EL (cell line): Measurements from ENCODE around the gene NLRP1.

Experiments used
- DNase-seq: peaks from one replicate; pipeline ENCODE4 v3.0.0-alpha.2; 2016

The NLRP1 gene

GRCh38 chr17:5553479-5553878 is 30.8 kb downstream of the NLRP1 start:
- no peak for DNase-seq

- peak; percentile 12 for DNase-seq
Measured at GRCh38 chr17:5552841-5553240, 31.5 kb downstream of the NLRP1 start.

- DNase-seq: no peak
Measured at GRCh38 chr17:5545051-5545987, 39.0 kb downstream of the NLRP1 start.

DNA sequence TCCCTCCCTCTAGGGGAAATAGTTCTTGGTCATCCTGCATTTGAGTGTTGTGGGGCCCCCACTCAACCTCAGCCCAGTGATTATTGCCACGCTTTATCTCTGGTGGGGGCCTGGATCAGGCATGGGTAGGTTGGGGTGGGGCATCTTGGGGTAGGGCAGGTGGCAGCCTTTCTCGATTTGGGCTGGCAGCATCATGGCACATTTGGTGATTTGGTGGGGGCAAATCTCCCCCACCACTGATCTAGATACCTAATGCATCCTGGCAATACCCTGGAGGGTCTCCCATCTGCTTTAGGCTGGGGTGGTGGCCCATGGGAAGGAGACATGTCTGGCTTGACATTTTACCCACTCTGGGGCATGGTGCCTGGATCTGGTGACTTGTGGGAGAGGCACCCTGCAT is 40.2 kb downstream of the NLRP1 start:
- no peak for DNase-seq

GRCh38 chr17:5541610-5542202 is 42.6 kb downstream of the NLRP1 start:
- no peak for DNase-seq

- no peak for DNase-seq
Measured at GRCh38 chr17:5540321-5540720, 44.0 kb downstream of the NLRP1 start.

DNA sequence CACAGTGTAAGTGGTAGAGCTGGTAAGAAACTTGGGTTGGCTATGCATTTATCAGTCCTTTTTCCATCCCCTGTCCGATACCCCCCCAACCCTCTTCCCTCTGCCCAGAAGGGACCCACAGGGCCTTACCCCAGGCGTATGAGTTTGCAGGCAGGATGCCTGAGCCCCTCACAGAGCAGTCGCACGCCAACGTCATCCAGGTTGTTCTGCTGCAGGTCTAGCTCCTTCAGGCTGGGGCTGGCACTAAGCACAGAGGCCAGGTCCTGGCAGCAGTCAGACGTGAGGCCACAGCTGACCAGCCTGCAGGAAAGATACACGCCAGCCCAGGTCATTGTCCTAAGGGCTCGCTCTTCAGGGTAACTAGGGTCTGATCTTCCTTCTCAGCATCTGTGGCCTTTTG is 45.0 kb downstream of the NLRP1 start:
- no peak for DNase-seq

GRCh38 chr17:5536866-5537650 is 47.3 kb downstream of the NLRP1 start:
- DNase-seq: no peak

DNA sequence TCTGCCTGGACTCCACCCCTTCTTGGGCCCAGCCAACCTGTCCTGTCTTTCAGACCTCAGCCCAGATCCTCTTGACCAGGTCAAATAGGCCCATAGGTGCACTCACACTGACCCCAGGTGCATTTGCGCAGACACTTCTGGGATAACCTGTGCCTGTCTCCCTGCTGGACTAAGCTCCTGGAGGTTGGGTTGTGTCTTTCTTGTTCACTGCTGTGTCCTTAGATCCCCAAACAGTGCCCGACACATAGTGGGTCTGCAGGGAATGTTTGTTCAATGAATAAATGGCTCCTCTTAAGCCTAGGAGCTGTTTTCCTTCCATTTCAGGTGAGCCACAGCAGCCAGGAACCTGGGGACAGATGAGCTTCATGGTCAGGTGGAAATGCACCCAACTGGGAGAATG is 48.9 kb downstream of the NLRP1 start:
- DNase-seq: no peak

DNA sequence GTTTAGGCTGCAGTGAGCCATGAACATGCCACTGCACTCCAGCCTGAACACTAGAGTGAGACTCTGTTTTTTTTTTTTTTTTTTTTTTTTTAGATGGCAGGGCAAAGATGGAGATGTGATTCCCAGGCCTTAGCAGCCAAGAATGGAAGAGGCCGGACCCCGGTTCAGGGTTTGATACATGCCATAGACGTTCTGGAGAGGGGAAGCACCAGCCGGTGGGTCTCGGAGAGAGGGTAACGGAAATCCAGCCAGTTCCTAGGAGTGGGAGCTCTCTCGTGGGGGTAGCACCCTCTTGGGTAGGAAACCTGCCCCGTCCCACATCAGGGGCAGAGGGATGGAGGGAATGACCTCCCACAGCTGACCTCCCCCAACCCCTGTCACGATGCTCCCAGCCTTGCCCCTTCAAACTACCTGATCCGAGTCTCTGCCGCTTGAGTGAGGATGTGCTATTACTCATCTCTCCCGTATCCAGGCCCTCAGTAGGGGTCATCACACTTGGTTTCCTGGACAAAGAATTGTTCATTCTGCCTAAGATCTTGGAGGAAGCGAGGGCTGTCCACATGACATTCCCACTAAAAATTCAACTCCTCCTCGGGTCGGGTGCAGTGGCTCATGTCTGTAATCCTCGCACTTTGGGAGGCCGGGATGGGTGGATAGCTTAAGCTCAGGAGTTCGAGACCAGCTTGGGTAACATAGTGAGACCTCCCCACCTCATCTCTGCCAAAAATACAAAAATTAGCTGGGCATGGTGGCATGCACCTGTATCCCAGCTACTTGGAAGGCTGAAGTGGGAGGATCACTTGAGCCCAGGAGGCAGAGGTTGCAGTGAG is 50.6 kb downstream of the NLRP1 start:
- peak; percentile 23 for DNase-seq

DNA sequence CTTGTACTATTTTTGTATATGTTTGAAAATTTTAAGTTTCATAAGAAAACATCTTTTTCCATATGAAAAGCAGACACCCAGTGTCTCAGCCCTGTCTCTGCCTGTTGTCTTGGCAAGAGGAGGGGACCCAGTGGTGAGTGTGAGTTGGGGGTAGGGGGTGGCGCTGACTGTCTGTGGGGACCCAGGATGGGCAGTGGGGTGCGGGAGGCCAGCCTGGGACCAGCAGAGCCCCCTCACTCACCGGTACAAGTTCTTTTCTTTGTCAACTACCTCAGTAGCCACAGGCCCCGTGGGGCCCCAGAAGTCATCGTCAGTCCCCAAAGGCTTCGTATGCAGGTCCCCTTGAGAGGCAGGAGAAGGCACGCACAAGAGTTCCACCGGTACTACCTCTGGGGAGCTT is 51.7 kb downstream of the NLRP1 start:
- no peak for DNase-seq

- DNase-seq: no peak
Measured at GRCh38 chr17:5531085-5531418, 53.3 kb downstream of the NLRP1 start.

- DNase-seq: no peak
Measured at GRCh38 chr17:5530265-5531084, 53.8 kb downstream of the NLRP1 start.

- DNase-seq: no peak
Measured at GRCh38 chr17:5527601-5528250, 56.6 kb downstream of the NLRP1 start.

GRCh38 chr17:5526821-5527598 is 57.3 kb downstream of the NLRP1 start:
- peak; percentile 99 for DNase-seq

DNA sequence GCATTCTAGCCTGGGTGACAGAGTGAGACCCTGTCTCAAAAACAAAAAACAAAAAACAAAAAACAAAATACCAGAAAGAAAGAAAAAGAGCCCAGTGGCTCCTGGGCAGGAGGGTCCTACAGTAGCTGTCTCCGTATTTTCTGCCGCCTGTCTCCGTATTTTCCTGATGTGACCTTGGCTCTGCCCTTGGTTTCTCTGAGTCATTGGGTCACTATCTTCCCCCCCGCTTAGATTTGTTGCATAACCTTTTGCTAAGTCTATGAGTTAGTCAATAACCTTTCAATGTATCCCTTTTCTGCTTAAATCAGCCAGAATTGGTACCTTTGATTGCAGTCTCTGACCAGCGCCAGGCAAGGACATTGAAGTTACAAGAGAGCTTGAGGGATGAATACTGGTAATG is 61.1 kb downstream of the NLRP1 start:
- DNase-seq: no peak

DNA sequence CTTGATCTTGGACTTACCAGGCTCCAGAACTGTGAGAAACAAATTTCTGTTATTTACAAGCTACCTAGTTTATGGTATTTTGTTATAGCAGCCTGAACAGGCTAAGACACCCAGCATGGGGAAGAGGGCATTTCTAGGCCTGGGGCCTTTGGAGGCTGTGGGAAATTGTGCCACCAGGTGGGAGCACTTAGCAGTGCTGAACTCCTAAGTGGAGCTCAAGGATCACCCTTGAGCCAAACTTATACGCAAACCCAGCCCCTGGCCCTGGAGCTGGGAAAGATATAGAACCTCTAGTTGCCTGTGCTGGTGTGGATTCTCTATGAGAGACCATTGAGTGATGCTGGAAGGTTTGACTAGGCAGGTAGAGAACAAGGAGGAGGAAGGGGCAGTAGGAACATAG is 61.8 kb downstream of the NLRP1 start:
- DNase-seq: no peak

- DNase-seq: peak; percentile 99
Measured at GRCh38 chr17:5516060-5516792, 68.1 kb downstream of the NLRP1 start.

GRCh38 chr17:5514976-5515375 is 69.3 kb downstream of the NLRP1 start:
- no peak for DNase-seq

DNA sequence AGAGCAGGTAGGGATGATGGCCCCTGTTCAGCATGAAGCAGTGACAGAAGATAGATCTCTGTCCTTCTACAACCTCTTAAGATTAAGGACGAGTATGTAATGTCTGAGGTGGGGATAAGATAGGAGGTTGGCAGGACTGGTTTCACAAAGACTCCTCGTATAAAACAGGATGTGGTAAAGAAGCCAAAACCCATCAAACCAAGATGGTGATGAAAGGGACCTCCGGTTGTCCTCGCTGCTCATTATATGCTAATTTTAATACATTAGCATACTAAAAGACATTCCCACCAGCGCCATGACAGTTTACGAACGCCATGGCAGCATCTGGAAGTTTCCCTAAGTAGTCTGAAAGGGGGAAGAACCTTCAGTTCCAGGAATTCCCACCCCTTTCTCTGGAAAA is 70.7 kb downstream of the NLRP1 start:
- no peak for DNase-seq
